ENCODE data around the gene GLYR1. TPM values are rescaled to one million over a fixed set of nuclear protein-coding genes. Genes with fewer than 3 reads are reported as not detected.

Gene GLYR1
- polyA plus RNA-seq, 1 donor from 2014 or later = 78.6 TPM

GRCh38 chr16:4792951-4793513 is 54.1 kb downstream of the GLYR1 start:
- Histone ChIP-seq H3F3A (ENCODE audit: insufficient read depth, low read length, poor library complexity, severe bottlenecking) (no peaks in the 10 kb centered on the region), H3K4me2 (ENCODE audit: low read length) (no peak overlapping the region), H3K9ac (ENCODE audit: low read length) (no peak overlapping the region), H3K36me3 (ENCODE audit: insufficient read depth, low read length) (no peaks in the 10 kb centered on the region), H3K27me3 (ENCODE audit: insufficient read depth, low read depth, low read length) (no peaks in the 10 kb centered on the region), H3K4me3 (ENCODE audit: low read length) (no peak overlapping the region), H3K27ac (ENCODE audit: low read length) (no peak overlapping the region), H3K9me3 (ENCODE audit: low read length) (no peaks in the 10 kb centered on the region), H3K79me2 (replicated peaks; ENCODE audit: insufficient read depth, low read length) (no peaks in the 10 kb centered on the region), H2AFZ (ENCODE audit: low read depth, low read length) (no peak overlapping the region), H4K20me1 (ENCODE audit: insufficient read depth) (no peaks in the 10 kb centered on the region), H3K9me2 (ENCODE audit: insufficient read depth, low read length) (no peaks in the 10 kb centered on the region)
- no peak for TF ChIP-seq TAF1 (IDR thresholded peaks at IDR 0.05; ENCODE audit: low read depth)
- no peak for TF ChIP-seq RAD21 (conservative IDR thresholded peaks at IDR 0.05)
- no peak for TF ChIP-seq REST (IDR thresholded peaks at IDR 0.05; ENCODE audit: borderline replicate concordance)
- no peak for TF ChIP-seq POLR2AphosphoS5 (IDR thresholded peaks at IDR 0.05)
- no peak for TF ChIP-seq EZH2 (IDR thresholded peaks at IDR 0.05; ENCODE audit: borderline replicate concordance, insufficient read depth, low read length, poor library complexity, severe bottlenecking)
- TF ChIP-seq SMC3 (conservative IDR thresholded peaks at IDR 0.05; ENCODE audit: poor library complexity) = no peak
- TF ChIP-seq EP300 (conservative IDR thresholded peaks at IDR 0.05; ENCODE audit: poor library complexity, severe bottlenecking) = no peak
- no peak for TF ChIP-seq MXI1 (conservative IDR thresholded peaks at IDR 0.05; ENCODE audit: poor library complexity, severe bottlenecking)

- no peaks in the 10 kb centered on the region for H3K36me3 ChIP-seq (ENCODE audit: insufficient read depth, low read length)
- H3K9ac ChIP-seq (ENCODE audit: low read length) = no peak overlapping the region
- no peaks in the 10 kb centered on the region for H4K20me1 ChIP-seq (ENCODE audit: insufficient read depth)
- no peaks in the 10 kb centered on the region for H3K9me2 ChIP-seq (ENCODE audit: insufficient read depth, low read length)
- TF ChIP-seq EZH2 (IDR thresholded peaks at IDR 0.05; ENCODE audit: borderline replicate concordance, insufficient read depth, low read length, poor library complexity, severe bottlenecking) (no peak), POLR2AphosphoS5 (IDR thresholded peaks at IDR 0.05) (no peak), EP300 (conservative IDR thresholded peaks at IDR 0.05; ENCODE audit: poor library complexity, severe bottlenecking) (no peak), REST (IDR thresholded peaks at IDR 0.05; ENCODE audit: borderline replicate concordance) (no peak), RAD21 (conservative IDR thresholded peaks at IDR 0.05) (no peak), TAF1 (IDR thresholded peaks at IDR 0.05; ENCODE audit: low read depth) (no peak), MXI1 (conservative IDR thresholded peaks at IDR 0.05; ENCODE audit: poor library complexity, severe bottlenecking) (no peak), SMC3 (conservative IDR thresholded peaks at IDR 0.05; ENCODE audit: poor library complexity) (no peak), CTCF (IDR thresholded peaks at IDR 0.05; ENCODE audit: poor library complexity, severe bottlenecking) (no peak)
- H3K27ac ChIP-seq (ENCODE audit: low read length) = no peak overlapping the region
- no peaks in the 10 kb centered on the region for H3K27me3 ChIP-seq (ENCODE audit: insufficient read depth, low read depth, low read length)
- H3K4me3 ChIP-seq (ENCODE audit: low read length) = no peak overlapping the region
- H3K79me2 ChIP-seq (replicated peaks; ENCODE audit: insufficient read depth, low read length) = no peaks in the 10 kb centered on the region
- H3F3A ChIP-seq (ENCODE audit: insufficient read depth, low read length, poor library complexity, severe bottlenecking) = no peaks in the 10 kb centered on the region
- no peaks in the 10 kb centered on the region for H3K9me3 ChIP-seq (ENCODE audit: low read length)
- no peak overlapping the region for H3K4me2 ChIP-seq (ENCODE audit: low read length)
- H2AFZ ChIP-seq (ENCODE audit: low read depth, low read length) = no peak overlapping the region
Observed at GRCh38 chr16:4790871-4791270, 56.2 kb downstream of the GLYR1 start.

Data from neural cell (in vitro differentiated cells).